ENCODE measurements around the gene CMTM1. TPM values are rescaled to one million over a fixed set of nuclear protein-coding genes. Genes with fewer than 3 reads are reported as not detected.
"Not testable (repeated sequence)": the region's sequence is repeated elsewhere in the genome, so short reads cannot be mapped to it uniquely, and the experiment has no call there.

Gene CMTM1
- total RNA-seq, 1 donor from 2014 or later: 8.8 TPM

DNA sequence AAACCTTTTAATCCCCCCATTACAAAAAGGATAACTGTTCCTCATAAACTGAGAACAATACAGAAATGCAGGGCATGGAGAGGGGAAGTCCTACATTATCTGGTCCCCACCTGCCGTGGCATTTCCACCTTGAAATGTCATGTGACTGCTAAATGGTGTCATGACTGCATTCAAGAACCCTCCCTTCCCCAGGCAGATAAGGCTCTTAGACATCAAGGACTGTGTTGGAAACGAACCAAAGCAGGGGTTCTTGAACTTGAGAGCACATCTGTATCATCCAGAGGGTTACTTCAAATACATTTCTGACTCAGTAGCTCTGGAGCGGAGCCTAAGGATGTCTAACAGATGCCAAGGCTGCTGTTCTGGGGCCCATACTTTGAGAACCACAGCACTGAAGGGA is 56.6 kb downstream of the CMTM1 start:
- TF ChIP-seq, protein P1, sequence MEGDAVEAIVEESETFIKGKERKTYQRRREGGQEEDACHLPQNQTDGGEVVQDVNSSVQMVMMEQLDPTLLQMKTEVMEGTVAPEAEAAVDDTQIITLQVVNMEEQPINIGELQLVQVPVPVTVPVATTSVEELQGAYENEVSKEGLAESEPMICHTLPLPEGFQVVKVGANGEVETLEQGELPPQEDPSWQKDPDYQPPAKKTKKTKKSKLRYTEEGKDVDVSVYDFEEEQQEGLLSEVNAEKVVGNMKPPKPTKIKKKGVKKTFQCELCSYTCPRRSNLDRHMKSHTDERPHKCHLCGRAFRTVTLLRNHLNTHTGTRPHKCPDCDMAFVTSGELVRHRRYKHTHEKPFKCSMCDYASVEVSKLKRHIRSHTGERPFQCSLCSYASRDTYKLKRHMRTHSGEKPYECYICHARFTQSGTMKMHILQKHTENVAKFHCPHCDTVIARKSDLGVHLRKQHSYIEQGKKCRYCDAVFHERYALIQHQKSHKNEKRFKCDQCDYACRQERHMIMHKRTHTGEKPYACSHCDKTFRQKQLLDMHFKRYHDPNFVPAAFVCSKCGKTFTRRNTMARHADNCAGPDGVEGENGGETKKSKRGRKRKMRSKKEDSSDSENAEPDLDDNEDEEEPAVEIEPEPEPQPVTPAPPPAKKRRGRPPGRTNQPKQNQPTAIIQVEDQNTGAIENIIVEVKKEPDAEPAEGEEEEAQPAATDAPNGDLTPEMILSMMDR (IDR thresholded peaks at IDR 0.05; ENCODE audit: unreplicated experiment): no peak
- Mint-ChIP-seq H3K4me3 (ENCODE audit: low read depth) (no peak overlapping the region), H3K27ac (no peak overlapping the region), H3K4me1 (ENCODE audit: low read depth) (peaks cover 21% of the 10 kb centered on the region), H3K36me3 (ENCODE audit: insufficient read depth) (peaks cover 13% of the 10 kb centered on the region), H3K27me3 (no peaks in the 10 kb centered on the region), H3K9me3 (ENCODE audit: low read depth) (no peaks in the 10 kb centered on the region)
- no peak for DNase-seq (ENCODE audit: low spot score, unreplicated experiment)

DNA sequence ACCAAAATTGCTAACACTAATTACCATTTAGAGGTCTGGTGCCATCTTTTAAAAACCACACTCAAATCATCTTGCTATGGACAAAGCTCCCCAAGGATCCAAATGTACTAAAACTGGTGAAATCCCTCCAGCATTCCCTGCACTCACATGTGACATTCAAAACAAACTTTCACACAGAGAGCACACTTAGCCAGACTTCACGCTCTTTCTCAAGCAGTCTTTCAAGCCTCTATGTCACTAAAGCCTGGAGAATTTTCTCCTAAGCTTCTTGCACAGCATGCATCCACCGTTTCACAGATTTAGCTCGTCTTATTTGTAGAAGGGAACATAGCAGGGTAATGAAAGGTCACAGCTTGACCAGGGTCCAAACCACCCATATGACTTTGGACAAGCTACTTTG is 57.5 kb downstream of the CMTM1 start:
- no peaks in the 10 kb centered on the region for H3K9me3 Mint-ChIP-seq (ENCODE audit: low read depth)
- H3K4me1 Mint-ChIP-seq (ENCODE audit: low read depth): peaks cover 26% of the 10 kb centered on the region
- H3K36me3 Mint-ChIP-seq (ENCODE audit: insufficient read depth): peaks cover 13% of the 10 kb centered on the region
- TF ChIP-seq, protein P1 (IDR thresholded peaks at IDR 0.05; ENCODE audit: unreplicated experiment): no peak
- H3K27me3 Mint-ChIP-seq: no peaks in the 10 kb centered on the region
- no peak for DNase-seq (ENCODE audit: low spot score, unreplicated experiment)
- H3K27ac Mint-ChIP-seq: no peak overlapping the region
- no peak overlapping the region for H3K4me3 Mint-ChIP-seq (ENCODE audit: low read depth)

DNA sequence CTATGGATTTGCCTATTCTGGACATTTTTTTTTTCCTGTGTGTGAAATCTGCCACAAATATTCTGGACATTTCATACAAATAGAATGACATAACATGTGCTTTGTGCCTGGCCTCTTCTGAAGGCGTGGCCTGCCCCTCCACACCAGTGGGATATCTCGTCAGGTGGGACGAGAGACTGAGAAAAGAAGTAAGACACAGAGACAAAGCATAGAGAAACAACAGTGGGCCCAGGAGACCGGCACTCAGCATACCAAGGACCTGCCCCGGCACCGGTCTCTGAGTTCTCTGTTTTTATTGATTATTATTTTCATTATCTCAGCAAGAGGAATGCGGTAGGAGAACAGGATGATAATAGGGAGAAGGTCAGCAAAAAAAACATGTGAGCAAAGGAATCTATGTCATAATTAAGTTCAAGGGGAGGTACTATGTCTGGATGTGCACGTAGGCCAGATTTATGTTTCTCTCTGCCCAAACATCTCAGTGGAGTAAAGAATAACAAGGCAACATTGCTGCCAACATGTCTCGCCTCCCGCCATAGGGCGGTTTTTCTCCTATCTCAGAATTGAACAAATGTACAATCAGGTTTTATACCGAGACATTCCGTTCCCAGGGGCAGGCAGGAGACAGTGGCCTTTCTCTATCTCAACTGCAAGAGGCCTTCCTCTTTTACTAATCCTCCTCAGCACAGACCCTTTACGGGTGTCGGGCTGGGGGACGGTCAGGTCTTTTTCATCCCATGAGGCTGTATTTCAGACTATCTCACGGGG is 61.6 kb downstream of the CMTM1 start:
- H3K27ac Mint-ChIP-seq: peak overlapping the region; percentile 89
- H3K36me3 Mint-ChIP-seq (ENCODE audit: insufficient read depth): peaks cover 13% of the 10 kb centered on the region
- H3K27me3 Mint-ChIP-seq; H3K9me3 Mint-ChIP-seq (ENCODE audit: low read depth); DNase-seq (ENCODE audit: low spot score, unreplicated experiment): not testable (repeated sequence)
- peak overlapping the region; percentile 4 for H3K4me3 Mint-ChIP-seq (ENCODE audit: low read depth)
- H3K4me1 Mint-ChIP-seq (ENCODE audit: low read depth): peaks cover 13% of the 10 kb centered on the region

Other genes with a start within 250 kb of the CMTM1 start
- gene CDH5, start 199.7 kb upstream of the CMTM1 start, total RNA-seq: 0.36 TPM in 1 of 2 replicates, not detected in the other
- gene BEAN1, start 139.1 kb upstream of the CMTM1 start, total RNA-seq: 0.36 TPM in 1 of 2 replicates, not detected in the other
- 16.1 and 17.5 TPM in 2 replicates for gene TK2, start 16.3 kb upstream of the CMTM1 start, total RNA-seq
- 35.6 and 38.1 TPM in 2 replicates for gene CKLF, start 13.9 kb upstream of the CMTM1 start, total RNA-seq
- 0.58 TPM in 1 of 2 replicates, not detected in the other for gene CMTM2, start 13.0 kb downstream of the CMTM1 start, total RNA-seq
- gene CMTM3, start 38.3 kb downstream of the CMTM1 start, total RNA-seq: 48.2 and 51.5 TPM in 2 replicates
- 80.9 and 82.3 TPM in 2 replicates for gene CMTM4, start 130.3 kb downstream of the CMTM1 start, total RNA-seq
- 179 and 181 TPM in 2 replicates for gene DYNC1LI2, start 185.2 kb downstream of the CMTM1 start, total RNA-seq
- 0.29 TPM in 1 of 2 replicates, not detected in the other for gene TERB1, start 235.1 kb downstream of the CMTM1 start, total RNA-seq